ENCODE measurements around the gene FBXW8.

- TF ChIP-seq, protein P1, sequence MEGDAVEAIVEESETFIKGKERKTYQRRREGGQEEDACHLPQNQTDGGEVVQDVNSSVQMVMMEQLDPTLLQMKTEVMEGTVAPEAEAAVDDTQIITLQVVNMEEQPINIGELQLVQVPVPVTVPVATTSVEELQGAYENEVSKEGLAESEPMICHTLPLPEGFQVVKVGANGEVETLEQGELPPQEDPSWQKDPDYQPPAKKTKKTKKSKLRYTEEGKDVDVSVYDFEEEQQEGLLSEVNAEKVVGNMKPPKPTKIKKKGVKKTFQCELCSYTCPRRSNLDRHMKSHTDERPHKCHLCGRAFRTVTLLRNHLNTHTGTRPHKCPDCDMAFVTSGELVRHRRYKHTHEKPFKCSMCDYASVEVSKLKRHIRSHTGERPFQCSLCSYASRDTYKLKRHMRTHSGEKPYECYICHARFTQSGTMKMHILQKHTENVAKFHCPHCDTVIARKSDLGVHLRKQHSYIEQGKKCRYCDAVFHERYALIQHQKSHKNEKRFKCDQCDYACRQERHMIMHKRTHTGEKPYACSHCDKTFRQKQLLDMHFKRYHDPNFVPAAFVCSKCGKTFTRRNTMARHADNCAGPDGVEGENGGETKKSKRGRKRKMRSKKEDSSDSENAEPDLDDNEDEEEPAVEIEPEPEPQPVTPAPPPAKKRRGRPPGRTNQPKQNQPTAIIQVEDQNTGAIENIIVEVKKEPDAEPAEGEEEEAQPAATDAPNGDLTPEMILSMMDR (conservative IDR thresholded peaks at IDR 0.05 in 1 of 2, IDR thresholded peaks at IDR 0.05 in 1 of 2; ENCODE audit: low read depth in 1 of 2, low read length in 2 of 2): no peak
- TF ChIP-seq EZH2 (IDR thresholded peaks at IDR 0.05; ENCODE audit: low read length, missing control alignments): no peak
Measured at GRCh38 chr12:117002051-117002817, 91.5 kb downstream of the FBXW8 start.
